Eye (tissue), 1 donor: ENCODE data around the gene HDDC3.

ENCODE experiments used
- DNase-seq: peaks from one replicate; pipeline ENCODE4 v3.0.0-alpha.2; 2015

The HDDC3 gene

GRCh38 chr15:90889736-90890456 lies 42.5 kb downstream of the HDDC3 start:
- DNase-seq = no peak

GRCh38 chr15:90889313-90889730 lies 43.0 kb downstream of the HDDC3 start:
- no peak for DNase-seq

GRCh38 chr15:90887037-90887481 lies 45.3 kb downstream of the HDDC3 start:
- no peak for DNase-seq

GRCh38 chr15:90886291-90886614 lies 46.1 kb downstream of the HDDC3 start:
- no peak for DNase-seq

DNA sequence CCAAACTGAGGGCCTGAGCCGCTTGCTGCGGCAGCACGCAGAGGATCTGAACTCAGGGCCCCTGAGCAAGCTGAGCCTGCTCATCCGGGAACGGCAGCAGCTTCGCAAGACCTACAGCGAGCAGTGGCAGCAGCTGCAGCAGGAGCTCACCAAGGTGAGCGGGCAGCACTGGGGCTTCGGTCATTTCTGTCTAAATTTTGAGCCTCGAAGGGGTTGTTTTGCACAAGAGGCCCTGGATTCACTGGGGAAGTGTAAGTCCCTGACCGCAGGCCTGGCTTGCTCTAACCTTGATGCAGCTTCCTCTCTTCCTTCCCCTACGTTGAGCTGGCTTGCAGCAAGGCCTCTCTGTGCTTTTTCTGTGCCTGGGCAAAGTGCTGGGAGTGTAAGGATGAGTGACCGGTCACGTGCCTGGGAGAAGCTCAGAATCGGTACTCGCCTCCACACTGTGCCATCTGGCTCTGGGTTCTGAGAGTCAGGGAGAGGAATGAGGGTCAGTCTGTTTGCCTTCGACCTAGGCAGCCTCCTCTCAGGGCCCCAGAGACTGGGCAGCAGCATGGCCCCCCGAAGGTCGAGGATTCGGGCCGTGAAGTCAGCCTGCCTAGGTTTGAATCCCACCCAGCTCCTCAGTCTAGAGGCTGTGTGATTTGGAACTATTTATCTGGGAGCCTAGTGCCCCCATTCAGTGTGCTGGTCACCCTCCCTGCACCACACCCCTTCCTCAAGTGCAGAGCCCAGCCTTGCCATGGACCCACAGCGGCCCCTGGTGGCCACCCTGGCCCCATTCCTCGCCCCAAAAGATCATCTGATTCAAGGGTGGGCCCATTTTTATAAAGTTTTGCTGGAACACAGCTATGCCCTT lies 46.7 kb downstream of the HDDC3 start:
- peak; percentile 91 for DNase-seq

- DNase-seq = no peak
Observed at GRCh38 chr15:90884719-90885431, 47.5 kb downstream of the HDDC3 start.

DNA sequence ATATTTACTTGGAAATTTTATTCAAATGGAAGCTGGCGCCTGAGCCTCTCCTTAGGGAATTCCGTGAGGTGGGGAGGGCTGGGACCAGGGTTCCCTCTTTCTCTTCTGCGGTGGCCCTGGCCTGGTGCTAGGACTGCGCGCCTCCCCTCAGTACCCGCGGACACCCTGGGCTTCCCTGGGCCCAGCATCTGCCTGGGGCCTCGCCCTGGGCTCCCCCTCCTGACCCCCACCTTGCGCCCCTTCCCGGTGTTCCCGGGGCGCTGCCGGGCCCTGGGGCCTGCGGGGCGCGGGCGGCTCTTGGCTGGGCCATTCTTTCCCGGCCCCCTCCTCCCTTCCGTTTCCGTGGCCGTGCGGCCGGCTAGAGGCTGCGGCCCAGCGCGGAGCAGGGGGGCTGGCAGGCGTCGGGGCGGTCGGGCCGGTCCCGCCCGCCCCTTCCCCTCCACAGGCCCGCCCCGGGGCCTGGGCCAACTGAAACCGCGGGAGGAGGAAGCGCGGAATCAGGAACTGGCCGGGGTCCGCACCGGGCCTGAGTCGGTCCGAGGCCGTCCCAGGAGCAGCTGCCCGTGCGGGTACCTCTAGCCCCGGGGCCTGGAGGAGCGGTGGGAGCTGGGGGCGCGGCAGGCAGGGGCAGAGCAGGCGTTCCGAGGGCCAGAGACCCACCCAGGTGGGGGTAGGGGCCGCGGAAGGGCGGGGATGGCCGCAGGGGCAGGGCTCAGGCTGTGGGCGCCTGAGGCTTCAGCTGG lies 48.2 kb downstream of the HDDC3 start, which contains the start of gene FES:
Gene FES, plus strand, starts transcription at position 529 of the 743 bp plus-strand sequence. CDS start 542 bp downstream, outside the sequence.
- peak; percentile 68 for DNase-seq

DNA sequence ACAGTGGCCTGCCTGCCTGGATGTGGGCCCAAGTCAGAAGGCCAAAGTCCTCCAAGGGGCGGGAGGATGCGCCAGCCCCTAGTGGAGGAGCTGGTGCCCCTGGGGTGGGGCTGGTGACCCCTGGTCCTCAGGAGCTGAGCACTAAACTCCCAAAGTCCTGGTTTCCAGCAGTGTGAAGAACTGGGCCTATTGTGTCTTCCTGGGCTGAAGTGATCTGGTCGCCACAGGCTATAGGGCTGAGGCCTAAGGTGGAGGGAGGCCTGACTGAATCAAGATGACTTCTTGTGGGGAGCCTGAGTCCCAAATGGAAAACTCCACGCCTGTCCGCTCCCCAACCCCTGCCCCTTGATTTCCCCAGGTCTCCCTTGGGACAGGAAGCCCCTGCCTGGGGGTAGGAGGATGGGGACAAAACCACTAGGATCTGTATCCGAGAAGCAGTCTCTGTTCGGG lies 48.8 kb downstream of the HDDC3 start:
- DNase-seq = no peak

GRCh38 chr15:90882781-90883525 lies 49.4 kb downstream of the HDDC3 start:
- DNase-seq = no peak

GRCh38 chr15:90881978-90882721 lies 50.2 kb downstream of the HDDC3 start:
- DNase-seq = no peak

DNA sequence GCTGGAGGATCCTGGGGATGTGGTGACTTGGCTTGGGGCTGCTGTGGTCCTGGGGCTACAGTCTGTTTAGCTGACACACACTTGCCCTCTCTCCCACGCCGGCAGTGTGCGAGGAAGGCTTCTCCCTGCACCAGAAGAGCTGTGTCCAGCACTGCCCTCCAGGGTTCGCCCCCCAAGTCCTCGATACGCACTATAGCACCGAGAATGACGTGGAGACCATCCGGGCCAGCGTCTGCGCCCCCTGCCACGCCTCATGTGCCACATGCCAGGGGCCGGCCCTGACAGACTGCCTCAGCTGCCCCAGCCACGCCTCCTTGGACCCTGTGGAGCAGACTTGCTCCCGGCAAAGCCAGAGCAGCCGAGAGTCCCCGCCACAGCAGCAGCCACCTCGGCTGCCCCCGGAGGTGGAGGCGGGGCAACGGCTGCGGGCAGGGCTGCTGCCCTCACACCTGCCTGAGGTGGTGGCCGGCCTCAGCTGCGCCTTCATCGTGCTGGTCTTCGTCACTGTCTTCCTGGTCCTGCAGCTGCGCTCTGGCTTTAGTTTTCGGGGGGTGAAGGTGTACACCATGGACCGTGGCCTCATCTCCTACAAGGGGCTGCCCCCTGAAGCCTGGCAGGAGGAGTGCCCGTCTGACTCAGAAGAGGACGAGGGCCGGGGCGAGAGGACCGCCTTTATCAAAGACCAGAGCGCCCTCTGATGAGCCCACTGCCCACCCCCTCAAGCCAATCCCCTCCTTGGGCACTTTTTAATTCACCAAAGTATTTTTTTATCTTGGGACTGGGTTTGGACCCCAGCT lies 51.0 kb downstream of the HDDC3 start:
- no peak for DNase-seq

GRCh38 chr15:90880381-90881145 lies 51.8 kb downstream of the HDDC3 start:
- no peak for DNase-seq
